Measurements from ENCODE around the gene SPC24.
"Not testable (repeated sequence)": the region's sequence is repeated elsewhere in the genome, so short reads cannot be mapped to it uniquely, and the experiment has no call there.

The SPC24 gene

DNA sequence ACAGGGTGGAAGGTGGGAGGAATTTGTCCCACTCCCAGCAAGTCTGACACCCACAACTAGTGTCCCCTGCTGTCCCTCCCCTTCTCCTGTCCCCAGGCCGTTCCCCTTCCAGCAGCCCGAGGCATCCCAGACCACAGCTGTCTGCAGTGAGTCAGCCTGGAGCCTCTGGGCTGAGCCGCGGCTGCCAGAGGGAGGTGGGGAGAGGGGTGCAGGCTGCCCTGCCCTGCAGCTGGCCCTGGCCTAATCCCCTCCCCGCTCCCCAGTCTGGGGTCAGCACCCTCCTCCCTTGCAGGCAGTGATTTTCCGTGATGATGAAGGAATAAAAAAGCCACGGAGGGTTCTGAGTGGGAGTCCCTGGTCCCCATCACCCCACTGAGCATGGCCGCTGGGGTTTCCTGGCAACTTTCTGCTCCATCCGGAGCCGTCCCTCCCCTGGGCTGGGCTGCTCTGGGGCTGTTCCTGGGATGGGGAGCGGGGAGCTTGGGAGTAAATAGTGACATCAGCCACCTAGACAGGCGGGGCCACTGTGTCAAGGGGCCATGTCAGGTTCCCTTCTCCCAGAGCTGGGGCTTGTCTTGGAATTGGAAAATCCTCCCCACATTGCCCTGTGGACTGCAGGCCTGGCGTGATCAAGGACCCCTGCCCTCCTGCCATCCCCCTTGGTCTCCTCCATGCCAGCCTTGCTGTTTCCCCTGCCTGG, 16.8 kb downstream of the SPC24 start:
- no peak overlapping the region for H3K4me3 ChIP-seq (ENCODE audit: low read length)
- no peak for DNase-seq (ENCODE audit: low read depth, low spot score)

DNA sequence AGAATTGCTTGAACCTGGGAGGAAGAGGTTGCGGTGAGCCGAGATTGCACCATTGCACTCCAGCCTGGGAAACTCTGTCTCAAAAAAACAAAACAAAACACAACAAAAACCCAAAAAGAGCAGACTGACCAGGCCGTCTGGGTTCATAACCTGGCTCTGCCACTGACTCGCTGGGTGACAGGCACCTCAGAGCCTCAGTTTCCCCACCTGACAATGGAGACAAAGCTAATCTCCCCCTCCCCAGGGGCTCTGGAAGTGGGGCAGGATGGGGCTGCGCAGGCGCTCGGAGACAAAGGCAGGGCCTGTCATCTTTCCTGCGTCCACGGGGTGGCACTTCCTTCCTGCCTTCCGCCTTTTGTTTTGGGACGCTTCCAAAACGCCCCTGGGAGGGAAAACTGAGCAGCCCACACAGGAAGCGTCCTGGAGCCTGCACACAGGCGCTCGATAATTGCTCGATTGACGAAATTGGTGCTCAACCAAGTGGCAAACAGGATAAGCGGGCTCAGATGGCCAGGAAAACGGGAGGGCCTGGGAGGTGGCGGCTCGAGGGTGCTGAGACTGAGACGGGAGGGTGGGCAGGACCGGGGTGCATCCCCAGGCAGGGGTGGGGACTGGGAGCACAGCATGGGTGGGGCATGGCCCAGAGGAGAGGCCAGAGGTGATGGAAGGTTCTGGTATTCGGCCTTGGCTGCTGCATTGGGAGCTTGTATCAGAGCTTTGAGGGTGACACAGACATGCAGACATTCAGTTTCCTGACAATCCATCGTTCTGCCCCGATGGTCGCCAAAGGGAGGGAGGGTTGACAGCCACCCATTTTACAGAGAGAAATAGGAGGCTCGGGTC, 17.8 kb downstream of the SPC24 start:
- peak; percentile 75 for DNase-seq (ENCODE audit: low read depth, low spot score)
- H3K4me3 ChIP-seq (ENCODE audit: low read length), result peak overlapping the region; percentile 41

DNA sequence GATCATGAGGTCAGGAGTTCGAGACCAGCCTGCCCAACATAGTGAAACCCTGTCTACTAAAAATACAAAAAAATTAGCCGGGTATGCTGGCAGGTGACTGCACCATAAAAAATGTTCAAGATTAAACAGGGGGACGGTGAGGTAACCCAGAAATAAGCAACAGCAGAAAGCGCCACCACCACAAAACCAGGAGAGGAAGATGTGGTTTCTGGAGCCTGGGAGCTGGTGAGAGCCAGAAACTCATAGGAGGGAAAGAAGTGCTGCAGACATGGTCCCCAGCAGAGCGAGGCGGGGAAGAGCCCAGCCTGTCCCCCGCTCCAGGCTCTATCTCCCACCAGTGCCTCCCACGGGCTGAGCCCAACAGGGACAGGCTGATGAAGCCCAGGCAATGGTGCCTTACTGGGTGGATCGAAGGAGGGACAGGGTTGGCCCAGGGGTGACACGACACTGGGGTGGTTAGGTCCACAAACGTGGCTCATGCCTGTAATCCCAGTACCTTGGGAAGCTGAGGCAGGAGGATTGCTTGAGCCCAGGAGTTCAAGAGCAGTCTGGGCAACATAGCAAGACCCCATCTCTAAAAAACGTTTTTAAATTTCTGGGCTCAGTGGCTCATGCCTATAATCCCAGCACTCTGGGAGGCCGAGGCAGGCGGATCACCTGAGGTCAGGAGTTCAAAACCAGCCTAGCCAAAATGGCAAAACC, 19.0 kb downstream of the SPC24 start:
- no peak overlapping the region for H3K4me3 ChIP-seq (ENCODE audit: low read length)
- no peak for DNase-seq (ENCODE audit: low read depth, low spot score)

DNA sequence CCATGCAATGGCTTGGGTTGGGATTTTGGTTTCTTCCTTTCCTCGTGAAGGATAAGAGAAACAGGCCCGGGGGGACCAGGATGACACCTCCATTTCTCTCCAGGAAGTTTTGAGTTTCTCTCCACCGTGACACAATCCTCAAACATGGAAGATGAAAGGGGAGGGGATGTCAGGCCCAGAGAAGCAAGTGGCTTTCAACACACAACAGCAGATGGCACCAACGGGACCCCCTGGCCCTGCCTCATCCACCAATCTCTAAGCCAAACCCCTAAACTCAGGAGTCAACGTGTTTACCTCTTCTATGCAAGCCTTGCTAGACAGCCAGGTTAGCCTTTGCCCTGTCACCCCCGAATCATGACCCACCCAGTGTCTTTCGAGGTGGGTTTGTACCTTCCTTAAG, 24.1 kb downstream of the SPC24 start:
- no peak for DNase-seq (ENCODE audit: low read depth, low spot score)

DNA sequence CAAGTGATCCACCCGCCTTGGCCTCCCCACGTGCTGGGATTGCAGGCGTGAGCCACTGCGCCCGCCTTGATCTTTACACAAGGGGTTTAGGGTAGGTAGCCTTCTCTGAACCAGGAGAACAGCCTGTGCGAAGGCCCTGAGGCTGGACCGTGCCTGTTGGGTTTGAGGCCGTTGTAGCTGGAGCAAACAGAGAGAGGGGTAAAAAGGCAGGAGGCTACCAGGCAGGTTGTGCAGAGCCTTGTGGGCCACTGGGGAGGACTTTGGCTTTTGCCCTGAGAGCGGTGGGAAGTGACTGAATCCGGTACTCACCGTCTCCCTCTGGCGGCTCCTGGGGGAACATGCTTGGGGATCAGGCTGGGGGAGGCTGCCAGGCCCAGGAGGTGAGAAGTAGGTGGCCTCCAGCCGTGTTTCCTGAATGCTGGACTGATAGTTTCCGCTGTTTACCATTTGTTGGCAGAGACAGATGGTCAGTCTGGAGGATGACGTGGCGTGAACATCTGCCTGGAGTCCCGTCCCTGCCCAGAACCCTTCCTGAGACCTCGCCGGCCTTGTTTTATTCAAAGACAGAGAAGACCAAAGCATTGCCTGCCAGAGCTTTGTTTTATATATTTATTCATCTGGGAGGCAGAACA, 24.6 kb downstream of the SPC24 start:
- peak; percentile 42 for DNase-seq (ENCODE audit: low read depth, low spot score)
- H3K4me3 ChIP-seq (ENCODE audit: low read length), result no peak overlapping the region

More for the DNA sequence above, 24.1 kb downstream of the SPC24 start:
- no peak overlapping the region for H3K4me3 ChIP-seq (ENCODE audit: low read length)

DNA sequence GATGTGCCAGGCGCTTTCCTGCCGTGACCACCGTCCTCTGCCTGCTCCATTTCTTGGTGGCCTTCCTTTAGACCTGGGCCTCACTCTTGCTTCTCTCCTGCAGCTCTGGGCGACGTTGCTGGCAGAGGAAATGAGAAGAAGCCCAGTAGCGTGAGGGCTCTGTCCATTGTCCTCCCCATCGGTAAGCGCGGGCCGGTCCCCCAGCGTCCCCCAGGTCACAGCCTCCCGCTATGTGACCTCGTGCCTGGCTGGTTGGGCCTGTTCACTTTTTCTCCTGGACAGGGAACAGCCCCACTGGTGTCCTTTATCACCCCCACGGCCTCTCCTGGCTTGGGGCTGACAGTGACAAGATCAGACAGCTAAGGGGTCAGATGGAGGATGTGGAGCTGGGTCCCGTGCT, 27.7 kb downstream of the SPC24 start:
- DNase-seq (ENCODE audit: low read depth, low spot score), result no peak
- H3K4me3 ChIP-seq (ENCODE audit: low read length), result no peak overlapping the region

DNA sequence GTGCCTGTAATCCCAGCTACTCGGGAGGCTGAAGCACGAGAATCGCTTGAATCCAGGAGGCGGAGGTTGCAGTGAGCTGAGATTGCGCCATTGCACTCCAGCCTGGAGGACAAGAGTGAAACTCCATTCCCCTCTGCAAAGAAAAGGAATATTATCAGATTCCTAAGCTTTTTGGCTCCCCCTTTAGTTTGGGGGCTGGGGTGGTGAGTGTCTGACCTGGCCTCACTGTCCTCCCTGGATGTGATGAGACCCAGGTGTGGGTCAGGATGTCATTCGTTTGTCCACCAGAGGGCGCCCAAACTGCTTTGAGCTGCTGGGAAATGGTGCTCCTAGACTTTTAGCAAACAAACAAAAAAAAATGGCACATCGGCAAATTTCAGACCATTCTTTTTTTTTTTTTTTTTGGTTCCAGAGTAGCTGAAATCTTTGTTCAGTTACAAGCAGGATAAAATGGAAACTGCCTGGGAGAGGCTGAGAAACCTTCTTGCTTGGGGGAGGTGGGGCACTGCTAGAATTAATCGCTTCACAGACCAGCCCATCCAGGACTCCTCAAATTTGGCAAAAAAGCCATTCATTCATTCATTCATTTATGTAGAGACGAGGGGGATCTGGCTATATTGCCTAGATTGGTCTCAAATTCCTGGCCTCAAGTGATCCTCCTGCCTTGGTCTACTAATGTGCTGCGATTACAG, 29.4 kb downstream of the SPC24 start:
- peak; percentile 51 for DNase-seq (ENCODE audit: low read depth, low spot score)
- H3K4me3 ChIP-seq (ENCODE audit: low read length), result no peak overlapping the region

DNA sequence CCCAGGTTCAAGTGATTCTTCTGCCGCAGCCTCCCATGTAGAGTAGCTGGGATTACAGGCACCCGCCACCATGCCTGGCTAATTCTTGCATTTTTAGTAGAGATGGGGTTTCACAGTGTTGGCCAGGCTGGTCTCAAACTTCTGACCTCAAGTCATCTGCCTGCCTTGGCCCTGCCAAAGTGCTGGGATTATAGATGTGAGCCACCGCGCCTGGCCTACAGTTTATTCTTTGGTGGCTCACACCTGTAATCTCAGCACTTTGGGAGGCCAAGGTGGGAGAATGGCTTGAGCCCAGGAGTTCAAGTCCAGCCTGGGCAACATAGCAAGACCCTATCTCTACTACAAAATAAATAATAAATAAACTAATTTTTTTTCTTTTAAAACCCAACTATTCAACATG, 31.4 kb downstream of the SPC24 start:
- DNase-seq (ENCODE audit: low read depth, low spot score); H3K4me3 ChIP-seq (ENCODE audit: low read length): not testable (repeated sequence)

DNA sequence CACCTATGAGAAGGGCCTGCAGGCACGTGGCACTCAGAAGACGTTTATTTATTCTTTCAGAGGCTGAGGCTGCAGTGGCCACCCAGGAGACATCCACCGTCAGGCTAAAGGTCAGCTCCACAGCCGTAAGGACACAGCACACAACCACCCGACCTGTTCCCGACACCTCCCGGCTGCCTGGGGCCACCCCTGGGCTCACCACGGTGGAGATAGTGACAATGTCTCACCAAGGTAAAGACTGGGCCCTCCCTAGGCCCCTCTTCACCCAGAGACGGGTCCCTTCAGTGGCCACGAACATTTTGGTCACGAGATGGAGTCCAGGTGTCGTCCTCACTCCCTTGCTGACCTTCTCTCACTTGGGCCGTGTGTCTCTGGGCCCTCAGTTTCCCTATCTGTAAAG, 32.5 kb downstream of the SPC24 start:
- no peak overlapping the region for H3K4me3 ChIP-seq (ENCODE audit: low read length)

DNA sequence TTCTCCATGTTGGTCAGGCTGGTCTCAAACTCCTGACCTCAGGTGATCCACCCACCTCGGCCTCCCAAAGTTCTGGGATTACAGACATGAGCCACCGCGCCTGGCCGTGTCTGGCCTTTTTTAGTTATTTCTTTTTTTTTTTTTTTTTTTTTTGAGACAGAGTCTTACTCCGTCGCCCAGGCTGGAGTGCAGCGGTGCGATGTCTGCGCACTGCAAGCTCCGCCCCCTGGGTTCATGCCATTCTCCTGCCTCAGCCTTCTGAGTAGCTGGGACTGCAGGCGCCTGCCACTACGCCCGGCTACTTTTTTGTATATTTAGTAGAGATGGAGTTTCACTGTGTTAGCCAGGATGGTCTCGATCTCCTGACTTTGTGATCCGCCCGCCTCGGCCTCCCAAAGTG, 33.6 kb downstream of the SPC24 start:
- not testable (repeated sequence) for H3K4me3 ChIP-seq (ENCODE audit: low read length); DNase-seq (ENCODE audit: low read depth, low spot score)

More for the DNA sequence above, 32.5 kb downstream of the SPC24 start:
- no peak for DNase-seq (ENCODE audit: low read depth, low spot score)

DNA sequence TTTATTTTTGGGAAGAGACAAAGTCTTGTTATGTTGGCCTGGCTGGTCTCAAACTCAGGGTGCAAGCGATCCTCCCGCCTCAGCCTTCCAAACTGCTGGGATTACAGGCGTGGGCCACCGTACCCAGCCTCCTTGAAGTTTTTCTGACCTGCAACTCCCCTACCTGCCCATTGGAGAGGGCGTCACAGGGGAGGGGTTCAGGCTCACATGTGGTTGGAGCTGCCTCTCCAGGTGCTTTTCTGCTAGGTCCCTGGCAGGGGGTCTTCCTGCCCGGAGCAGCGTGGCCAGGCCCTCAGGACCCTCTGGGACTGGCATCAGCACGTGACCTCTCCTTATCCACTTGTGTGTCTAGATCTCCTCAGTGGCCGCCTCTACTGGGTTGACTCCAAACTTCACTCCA, 39.1 kb downstream of the SPC24 start:
- no peak for DNase-seq (ENCODE audit: low read depth, low spot score)
- no peak overlapping the region for H3K4me3 ChIP-seq (ENCODE audit: low read length)

DNA sequence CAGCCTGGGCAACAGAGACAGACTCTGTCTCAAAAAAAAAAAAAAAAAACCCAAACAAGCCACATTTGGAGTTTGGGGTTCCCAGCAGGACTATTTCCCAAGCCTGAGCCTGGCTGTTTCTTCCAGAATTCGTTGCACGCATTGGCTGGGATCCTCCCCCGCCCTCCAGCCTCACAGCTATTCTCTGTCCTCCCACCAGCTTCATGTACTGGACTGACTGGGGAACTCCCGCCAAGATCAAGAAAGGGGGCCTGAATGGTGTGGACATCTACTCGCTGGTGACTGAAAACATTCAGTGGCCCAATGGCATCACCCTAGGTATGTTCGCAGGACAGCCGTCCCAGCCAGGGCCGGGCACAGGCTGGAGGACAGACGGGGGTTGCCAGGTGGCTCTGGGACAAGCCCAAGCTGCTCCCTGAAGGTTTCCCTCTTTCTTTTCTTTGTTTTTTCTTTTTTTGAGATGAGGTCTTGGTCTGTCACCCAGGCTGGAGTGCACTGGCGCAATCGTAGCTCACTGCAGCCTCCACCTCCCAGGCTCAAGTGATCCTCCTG, 39.6 kb downstream of the SPC24 start:
- no peak for DNase-seq (ENCODE audit: low read depth, low spot score)
- H3K4me3 ChIP-seq (ENCODE audit: low read length), result no peak overlapping the region

DNA sequence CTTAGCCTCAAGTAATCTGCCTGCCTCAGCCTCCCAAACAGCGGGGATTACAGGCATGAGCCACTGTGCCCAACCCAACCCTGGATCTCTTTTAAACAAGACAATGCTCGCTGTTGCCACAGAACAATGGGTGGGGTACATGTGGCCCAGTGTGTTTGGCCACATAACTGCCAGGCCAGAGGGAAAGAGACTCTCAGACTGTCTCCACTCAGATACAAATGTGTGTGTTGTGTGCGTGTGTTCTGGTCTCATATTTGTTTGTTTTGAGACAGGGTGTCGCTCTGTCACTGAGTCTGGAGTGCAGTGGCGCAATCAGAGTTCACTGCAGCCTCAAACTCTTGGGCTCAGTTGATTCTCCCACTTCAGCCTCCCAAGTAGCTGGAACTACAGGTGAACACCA, 40.5 kb downstream of the SPC24 start:
- no peak for DNase-seq (ENCODE audit: low read depth, low spot score)
- H3K4me3 ChIP-seq (ENCODE audit: low read length), result no peak overlapping the region

DNA sequence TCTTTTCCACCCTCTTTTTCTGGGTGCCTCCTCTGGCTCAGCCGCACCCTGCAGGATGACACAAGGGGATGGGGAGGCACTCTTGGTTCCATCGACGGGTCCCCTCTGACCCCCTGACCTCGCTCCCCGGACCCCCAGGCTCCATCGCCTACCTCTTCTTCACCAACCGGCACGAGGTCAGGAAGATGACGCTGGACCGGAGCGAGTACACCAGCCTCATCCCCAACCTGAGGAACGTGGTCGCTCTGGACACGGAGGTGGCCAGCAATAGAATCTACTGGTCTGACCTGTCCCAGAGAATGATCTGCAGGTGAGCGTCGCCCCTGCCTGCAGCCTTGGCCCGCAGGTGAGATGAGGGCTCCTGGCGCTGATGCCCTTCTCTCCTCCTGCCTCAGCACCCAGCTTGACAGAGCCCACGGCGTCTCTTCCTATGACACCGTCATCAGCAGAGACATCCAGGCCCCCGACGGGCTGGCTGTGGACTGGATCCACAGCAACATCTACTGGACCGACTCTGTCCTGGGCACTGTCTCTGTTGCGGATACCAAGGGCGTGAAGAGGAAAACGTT, 42.4 kb downstream of the SPC24 start:
- H3K4me3 ChIP-seq (ENCODE audit: low read length), result no peak overlapping the region
- no peak for DNase-seq (ENCODE audit: low read depth, low spot score)

DNA sequence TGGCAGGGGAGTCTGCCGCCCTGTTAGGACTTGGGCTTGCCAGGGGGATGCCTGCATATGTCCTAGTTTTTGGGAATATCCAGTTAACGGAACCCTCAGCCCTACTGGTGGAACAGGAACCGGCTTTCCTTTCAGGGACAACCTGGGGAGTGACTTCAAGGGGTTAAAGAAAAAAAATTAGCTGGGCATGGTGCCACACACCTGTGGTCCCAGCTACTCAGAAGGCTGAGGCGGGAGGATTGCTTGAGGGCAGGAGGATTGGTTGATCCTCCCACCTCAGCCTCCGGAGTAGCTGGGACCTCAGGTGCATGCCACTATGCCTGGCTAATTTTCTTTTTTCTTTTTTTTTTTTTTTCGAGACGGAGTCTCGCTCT, 43.8 kb downstream of the SPC24 start:
- DNase-seq (ENCODE audit: low read depth, low spot score), result no peak
- H3K4me3 ChIP-seq (ENCODE audit: low read length), result no peak overlapping the region

DNA sequence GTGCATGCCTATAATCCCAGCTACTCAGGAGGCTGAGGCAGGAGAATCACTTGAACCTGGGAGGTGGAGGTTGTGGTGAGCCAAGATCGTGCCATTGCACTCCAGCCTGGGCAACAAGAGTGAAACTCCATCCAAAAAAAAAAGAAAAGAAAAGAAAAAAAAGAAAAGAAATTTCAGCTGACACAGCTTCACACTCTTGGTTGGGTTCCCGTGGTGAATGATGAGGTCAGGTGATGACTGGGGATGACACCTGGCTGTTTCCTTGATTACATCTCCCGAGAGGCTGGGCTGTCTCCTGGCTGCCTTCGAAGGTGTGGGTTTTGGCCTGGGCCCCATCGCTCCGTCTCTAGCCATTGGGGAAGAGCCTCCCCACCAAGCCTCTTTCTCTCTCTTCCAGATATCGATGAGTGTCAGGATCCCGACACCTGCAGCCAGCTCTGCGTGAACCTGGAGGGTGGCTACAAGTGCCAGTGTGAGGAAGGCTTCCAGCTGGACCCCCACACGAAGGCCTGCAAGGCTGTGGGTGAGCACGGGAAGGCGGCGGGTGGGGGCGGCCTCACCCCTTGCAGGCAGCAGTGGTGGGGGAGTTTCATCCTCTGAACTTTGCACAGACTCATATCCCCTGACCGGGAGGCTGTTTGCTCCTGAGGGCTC, 44.3 kb downstream of the SPC24 start:
- no peak for DNase-seq (ENCODE audit: low read depth, low spot score)

DNA sequence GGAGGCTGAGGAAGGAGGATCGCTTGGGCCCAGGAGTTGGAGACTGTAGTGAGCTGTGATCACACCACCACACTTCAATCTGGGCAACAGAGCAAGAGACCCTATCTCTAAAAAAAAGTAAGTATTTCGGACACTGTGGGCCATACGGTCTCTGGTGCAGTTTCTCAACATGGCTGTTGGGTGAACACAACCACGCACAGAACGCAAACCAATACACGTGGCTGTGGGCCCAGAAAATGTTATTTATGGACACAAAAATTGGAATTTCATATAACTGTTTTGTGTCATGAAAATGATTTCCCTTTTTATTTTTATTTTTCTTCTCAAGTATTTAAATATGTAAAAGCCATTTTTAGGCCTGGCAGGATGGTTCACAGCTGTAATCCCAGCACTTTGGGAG, 46.8 kb downstream of the SPC24 start:
- no peak overlapping the region for H3K4me3 ChIP-seq (ENCODE audit: low read length)
- DNase-seq (ENCODE audit: low read depth, low spot score), result no peak

More for the DNA sequence above, 44.3 kb downstream of the SPC24 start:
- H3K4me3 ChIP-seq (ENCODE audit: low read length), result no peak overlapping the region

DNA sequence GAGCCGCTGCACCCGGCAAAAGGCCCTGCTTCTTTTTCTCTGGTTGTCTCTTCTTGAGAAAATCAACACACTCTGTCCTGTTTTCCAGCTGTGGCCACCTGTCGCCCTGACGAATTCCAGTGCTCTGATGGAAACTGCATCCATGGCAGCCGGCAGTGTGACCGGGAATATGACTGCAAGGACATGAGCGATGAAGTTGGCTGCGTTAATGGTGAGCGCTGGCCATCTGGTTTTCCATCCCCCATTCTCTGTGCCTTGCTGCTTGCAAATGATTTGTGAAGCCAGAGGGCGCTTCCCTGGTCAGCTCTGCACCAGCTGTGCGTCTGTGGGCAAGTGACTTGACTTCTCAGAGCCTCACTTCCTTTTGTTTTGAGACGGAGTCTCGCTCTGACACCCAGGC, 49.1 kb downstream of the SPC24 start:
- no peak for DNase-seq (ENCODE audit: low read depth, low spot score)
- H3K4me3 ChIP-seq (ENCODE audit: low read length), result no peak overlapping the region
